MM.1S (cell line): ENCODE data around the gene MYO1E.
"Not testable (repeated sequence)": the region's sequence is repeated elsewhere in the genome, so short reads cannot be mapped to it uniquely, and the experiment has no call there.

Source experiments
- EZH2phosphoT487 ChIP-seq: fragments of 300-600 bp; sonication (generic); IDR thresholded peaks from 2 replicates; pipeline ENCODE4 v1.6.1; 2018; ENCODE audit warnings: antibody characterized with exemption, low read length
- TF ChIP-seq, protein P1 (sequence below): fragments of 300-600 bp; sonication (generic); IDR thresholded peaks from 2 replicates; pipeline ENCODE4 v1.5.1; 2016; ENCODE audit warnings: antibody characterized with exemption, low read length, mixed read lengths

- TF ChIP-seq, protein P1, sequence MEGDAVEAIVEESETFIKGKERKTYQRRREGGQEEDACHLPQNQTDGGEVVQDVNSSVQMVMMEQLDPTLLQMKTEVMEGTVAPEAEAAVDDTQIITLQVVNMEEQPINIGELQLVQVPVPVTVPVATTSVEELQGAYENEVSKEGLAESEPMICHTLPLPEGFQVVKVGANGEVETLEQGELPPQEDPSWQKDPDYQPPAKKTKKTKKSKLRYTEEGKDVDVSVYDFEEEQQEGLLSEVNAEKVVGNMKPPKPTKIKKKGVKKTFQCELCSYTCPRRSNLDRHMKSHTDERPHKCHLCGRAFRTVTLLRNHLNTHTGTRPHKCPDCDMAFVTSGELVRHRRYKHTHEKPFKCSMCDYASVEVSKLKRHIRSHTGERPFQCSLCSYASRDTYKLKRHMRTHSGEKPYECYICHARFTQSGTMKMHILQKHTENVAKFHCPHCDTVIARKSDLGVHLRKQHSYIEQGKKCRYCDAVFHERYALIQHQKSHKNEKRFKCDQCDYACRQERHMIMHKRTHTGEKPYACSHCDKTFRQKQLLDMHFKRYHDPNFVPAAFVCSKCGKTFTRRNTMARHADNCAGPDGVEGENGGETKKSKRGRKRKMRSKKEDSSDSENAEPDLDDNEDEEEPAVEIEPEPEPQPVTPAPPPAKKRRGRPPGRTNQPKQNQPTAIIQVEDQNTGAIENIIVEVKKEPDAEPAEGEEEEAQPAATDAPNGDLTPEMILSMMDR, result not testable (repeated sequence)
- TF ChIP-seq EZH2phosphoT487, result not testable (repeated sequence)
These were observed 247.0 kb downstream of the MYO1E start for GRCh38 chr15:59125683-59126082.
